ENCODE measurements around the gene MRPL18.
"Not testable (repeated sequence)": the region's sequence is repeated elsewhere in the genome, so short reads cannot be mapped to it uniquely, and the experiment has no call there.

The MRPL18 gene

DNA sequence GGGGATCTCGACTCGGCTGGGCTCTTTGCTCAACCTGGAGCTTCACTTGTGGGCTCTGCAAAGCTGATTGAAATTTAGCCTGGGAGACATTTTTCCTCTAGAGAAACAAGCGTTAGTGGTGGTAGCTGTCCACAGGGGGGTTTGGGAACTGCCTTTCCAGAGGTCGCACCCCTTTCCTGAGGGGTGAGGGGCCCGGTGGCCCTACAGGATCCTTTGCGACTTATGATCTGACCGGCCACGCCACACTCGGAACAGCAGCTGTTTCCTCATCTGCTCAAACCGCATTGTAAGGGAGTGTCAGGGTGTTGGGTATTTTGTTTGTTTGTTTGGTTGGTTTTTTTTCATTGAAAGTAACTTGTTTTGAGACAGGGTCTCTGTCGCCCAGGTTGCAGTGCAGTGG is 30.9 kb downstream of the MRPL18 start:
- ATAC-seq (ENCODE audit: insufficient read depth, low read depth): no peak
- Histone ChIP-seq H3K4me1 (ENCODE audit: insufficient read depth, low read length) (peaks cover 36% of the 10 kb centered on the region), H3K4me2 (ENCODE audit: insufficient read depth, low read length) (peak overlapping the region; percentile 78), H3K36me3 (ENCODE audit: insufficient read depth, low read length) (no peaks in the 10 kb centered on the region), H3K9me3 (ENCODE audit: insufficient read depth, low read length, severe bottlenecking) (no peaks in the 10 kb centered on the region), H3K27ac (ENCODE audit: low read length) (peak overlapping the region; percentile 90), H4K20me1 (ENCODE audit: insufficient read depth, low read length) (no peaks in the 10 kb centered on the region), H3K4me3 (ENCODE audit: low read depth in 1 of 2, low read length in 2 of 2) (no peak overlapping the region), H3K27me3 (ENCODE audit: insufficient read depth, low read length, poor library complexity) (no peaks in the 10 kb centered on the region), H3K9ac (ENCODE audit: low read depth, low read length) (peak overlapping the region; percentile 61), H3K79me2 (ENCODE audit: insufficient read depth, low read length) (no peaks in the 10 kb centered on the region), H2AFZ (ENCODE audit: low read depth, low read length) (0 out of 2 replicates have a peak overlapping the region, but pooled peaks have one; percentile 75)
- DNase-seq: no peak
- TF ChIP-seq EZH2 (IDR thresholded peaks at IDR 0.05; ENCODE audit: borderline replicate concordance, low read depth, low read length, severe bottlenecking): no peak
- TF ChIP-seq CTCF (IDR thresholded peaks at IDR 0.05; ENCODE audit: borderline replicate concordance, extremely low read depth, low read length, poor library complexity, severe bottlenecking): no peak

DNA sequence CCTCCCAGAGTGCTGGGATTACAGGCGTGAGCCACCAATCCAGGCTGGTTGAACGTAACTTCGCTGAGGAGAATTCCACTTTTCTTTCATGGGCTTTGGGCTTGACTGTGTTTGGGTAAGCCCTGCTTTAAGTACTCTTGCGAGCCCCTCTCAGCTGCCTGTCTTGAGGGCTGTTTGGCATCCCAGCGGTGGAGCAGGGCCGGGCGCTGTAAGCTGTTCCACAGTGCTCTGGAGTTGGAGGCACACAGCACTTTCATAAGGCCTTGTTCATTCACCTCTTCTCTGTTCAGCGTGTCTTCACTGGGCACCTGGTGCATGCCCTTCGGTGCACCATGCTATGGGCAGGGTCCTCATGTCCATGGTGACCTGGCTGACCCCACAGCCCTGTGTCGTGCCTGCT is 31.5 kb downstream of the MRPL18 start:
- H3K27ac ChIP-seq (ENCODE audit: low read length): peak overlapping the region; percentile 14; the same call in 1 of the 2 replicates
- no peak overlapping the region for H3K4me3 ChIP-seq (ENCODE audit: low read depth in 1 of 2, low read length in 2 of 2)
- H3K4me2 ChIP-seq (ENCODE audit: insufficient read depth, low read length): no peak overlapping the region
- peaks cover 36% of the 10 kb centered on the region for H3K4me1 ChIP-seq (ENCODE audit: insufficient read depth, low read length)
- no peak for ATAC-seq (ENCODE audit: insufficient read depth, low read depth)
- H3K9me3 ChIP-seq (ENCODE audit: insufficient read depth, low read length, severe bottlenecking): no peaks in the 10 kb centered on the region
- no peaks in the 10 kb centered on the region for H3K36me3 ChIP-seq (ENCODE audit: insufficient read depth, low read length)
- TF ChIP-seq CTCF (IDR thresholded peaks at IDR 0.05; ENCODE audit: borderline replicate concordance, extremely low read depth, low read length, poor library complexity, severe bottlenecking): no peak
- TF ChIP-seq EZH2 (IDR thresholded peaks at IDR 0.05; ENCODE audit: borderline replicate concordance, low read depth, low read length, severe bottlenecking): no peak
- no peaks in the 10 kb centered on the region for H4K20me1 ChIP-seq (ENCODE audit: insufficient read depth, low read length)
- H2AFZ ChIP-seq (ENCODE audit: low read depth, low read length): no peak overlapping the region
- DNase-seq: no peak
- no peaks in the 10 kb centered on the region for H3K79me2 ChIP-seq (ENCODE audit: insufficient read depth, low read length)
- H3K27me3 ChIP-seq (ENCODE audit: insufficient read depth, low read length, poor library complexity): no peaks in the 10 kb centered on the region
- no peak overlapping the region for H3K9ac ChIP-seq (ENCODE audit: low read depth, low read length)

- Histone ChIP-seq H3K4me3 (ENCODE audit: low read depth in 1 of 2, low read length in 2 of 2) (no peak overlapping the region), H2AFZ (ENCODE audit: low read depth, low read length) (no peak overlapping the region), H3K79me2 (ENCODE audit: insufficient read depth, low read length) (no peaks in the 10 kb centered on the region), H4K20me1 (ENCODE audit: insufficient read depth, low read length) (no peaks in the 10 kb centered on the region), H3K27ac (ENCODE audit: low read length) (no peak overlapping the region), H3K9me3 (ENCODE audit: insufficient read depth, low read length, severe bottlenecking) (no peaks in the 10 kb centered on the region), H3K27me3 (ENCODE audit: insufficient read depth, low read length, poor library complexity) (no peaks in the 10 kb centered on the region), H3K36me3 (ENCODE audit: insufficient read depth, low read length) (no peaks in the 10 kb centered on the region), H3K4me2 (ENCODE audit: insufficient read depth, low read length) (no peak overlapping the region), H3K9ac (ENCODE audit: low read depth, low read length) (no peak overlapping the region), H3K4me1 (ENCODE audit: insufficient read depth, low read length) (peaks cover 28% of the 10 kb centered on the region)
- TF ChIP-seq EZH2 (IDR thresholded peaks at IDR 0.05; ENCODE audit: borderline replicate concordance, low read depth, low read length, severe bottlenecking) (no peak), CTCF (IDR thresholded peaks at IDR 0.05; ENCODE audit: borderline replicate concordance, extremely low read depth, low read length, poor library complexity, severe bottlenecking) (no peak)
- no peak for ATAC-seq (ENCODE audit: insufficient read depth, low read depth)
- DNase-seq: no peak
These were observed 33.7 kb downstream of the MRPL18 start for GRCh38 chr6:159823953-159824352.

- H3K27me3 ChIP-seq (ENCODE audit: insufficient read depth, low read length, poor library complexity); ATAC-seq (ENCODE audit: insufficient read depth, low read depth); H3K4me3 ChIP-seq (ENCODE audit: low read depth in 1 of 2, low read length in 2 of 2); H3K27ac ChIP-seq (ENCODE audit: low read length); H3K9ac ChIP-seq (ENCODE audit: low read depth, low read length); DNase-seq; H3K4me2 ChIP-seq (ENCODE audit: insufficient read depth, low read length); H3K79me2 ChIP-seq (ENCODE audit: insufficient read depth, low read length); H2AFZ ChIP-seq (ENCODE audit: low read depth, low read length); H3K36me3 ChIP-seq (ENCODE audit: insufficient read depth, low read length); H3K9me3 ChIP-seq (ENCODE audit: insufficient read depth, low read length, severe bottlenecking); H4K20me1 ChIP-seq (ENCODE audit: insufficient read depth, low read length): not testable (repeated sequence)
- H3K4me1 ChIP-seq (ENCODE audit: insufficient read depth, low read length): peaks cover 21% of the 10 kb centered on the region
These were observed 34.4 kb downstream of the MRPL18 start for GRCh38 chr6:159824690-159825089.

Data from DND-41 (cell line).